SK-N-SH (cell line): Measurements from ENCODE around the gene FYN. TPM values are rescaled to one million over a fixed set of nuclear protein-coding genes. Genes with fewer than 3 reads are reported as not detected.

Experiments used
- CTCF ChIA-PET: fragments of 300-600, 350-600 bp; formaldehyde crosslinking; extraction: SDS; loops from one replicate; lab custom pipeline; 2021; lab: Yijun Ruan, JAX
- POLR2A ChIA-PET: fragments of 350-600 bp; sonication (Branson Sonifier 250); formaldehyde crosslinking; extraction: SDS; loops from one replicate; lab custom pipeline; 2020; ENCODE audit warnings: antibody characterized with exemption, inconsistent platforms; lab: Yijun Ruan, JAX
- DNase-seq: peaks from one replicate; pipeline ENCODE4 v3.0.0; 2012
- H2AFZ ChIP-seq: fragments of 200-600 bp; sonication (generic); 2 replicates; pipeline ENCODE4 v1.8.1; 2016; ENCODE audit warnings: antibody characterized with exemption, mild to moderate bottlenecking, low read depth
- H3F3A ChIP-seq: fragments of 200-600 bp; sonication (generic); replicated peaks from 2 replicates; pipeline ENCODE3; 2016; ENCODE audit warnings: antibody characterized with exemption, mild to moderate bottlenecking; ENCODE audit not compliant: insufficient read depth
- H3K27ac ChIP-seq, 2 experiments: fragments of 200-500 bp in 1 of 2; fragments of 200-600 bp in 1 of 2; sonication (Bioruptor generic) in 1 of 2; sonication (generic), shearing (Covaris generic) in 1 of 2; 2 replicates each; pipeline versions ENCODE4 v1.5.1 to v1.6.1; 2014 to 2016; ENCODE audit warnings: low read depth in 2 of 2, inconsistent platforms in 1 of 2, low read length in 1 of 2, mild to moderate bottlenecking in 1 of 2, mixed read lengths in 1 of 2
- H3K27me3 ChIP-seq: fragments of 200-600 bp; sonication (generic), shearing (Covaris generic); 2 replicates; pipeline ENCODE4 v1.6.1; 2016; ENCODE audit warnings: mixed run types; ENCODE audit not compliant: insufficient read depth
- H3K36me3 ChIP-seq, 2 experiments: fragments of 200-500 bp in 1 of 2; fragments of 200-600 bp in 1 of 2; sonication (Bioruptor generic) in 1 of 2; sonication (generic) in 1 of 2; replicated peaks in 1 of 2; 2 replicates each; pipeline versions ENCODE3 to v1.5.1; 2014 to 2016; ENCODE audit warnings: low read length in 1 of 2, mild to moderate bottlenecking in 1 of 2; ENCODE audit not compliant: insufficient read depth in 2 of 2, control insufficient read depth in 1 of 2
- H3K4me1 ChIP-seq, 2 experiments: fragments of 200-500 bp in 1 of 2; fragments of 200-600 bp in 1 of 2; sonication (Bioruptor generic) in 1 of 2; sonication (generic), shearing (Covaris generic) in 1 of 2; 2 replicates each; pipeline versions ENCODE4 v1.5.1 to v1.6.1; 2014 to 2016; ENCODE audit warnings: low read depth in 1 of 2, low read length in 1 of 2, mixed run types in 1 of 2; ENCODE audit not compliant: insufficient read depth in 2 of 2, control insufficient read depth in 1 of 2
- H3K4me2 ChIP-seq: fragments of 200-600 bp; sonication (generic), shearing (Covaris generic); 2 replicates; pipeline ENCODE4 v1.6.1; 2017; ENCODE audit warnings: mixed run types
- H3K4me3 ChIP-seq, 2 experiments: fragments of 200-500 bp in 1 of 2; fragments of 200-600 bp in 1 of 2; sonication (Bioruptor generic) in 1 of 2; sonication (generic), shearing (Covaris generic) in 1 of 2; 2 replicates each; pipeline versions ENCODE4 v1.5.1 to v1.8.1; 2014 to 2016; ENCODE audit warnings: low read depth in 2 of 2, inconsistent platforms in 1 of 2, low read length in 1 of 2, mild to moderate bottlenecking in 1 of 2, mixed read lengths in 1 of 2, moderate library complexity in 1 of 2
- H3K79me2 ChIP-seq: fragments of 200-600 bp; sonication (generic); 2 replicates; pipeline ENCODE4 v1.8.1; 2017; ENCODE audit warnings: mild to moderate bottlenecking; ENCODE audit not compliant: insufficient read depth
- H3K9ac ChIP-seq: fragments of 200-600 bp; sonication (generic); 2 replicates; pipeline ENCODE4 v1.6.1; 2017; ENCODE audit warnings: mixed run types
- H3K9me2 ChIP-seq: fragments of 200-600 bp; sonication (generic); 2 replicates; pipeline ENCODE4 v1.6.1; 2017; ENCODE audit warnings: mixed run types
- H3K9me3 ChIP-seq: fragments of 200-600 bp; sonication (generic); 2 replicates; pipeline ENCODE4 v1.6.1; 2017; ENCODE audit warnings: mixed run types, mild to moderate bottlenecking, moderate library complexity
- H4K20me1 ChIP-seq: fragments of 200-600 bp; sonication (generic); 2 replicates; pipeline ENCODE4 v1.6.1; 2017; ENCODE audit warnings: mild to moderate bottlenecking, mixed run types; ENCODE audit not compliant: insufficient read depth
- CTCF ChIP-seq: fragments of 200-600 bp; sonication (generic); IDR thresholded peaks from 2 replicates; pipeline ENCODE4 v1.6.1; 2017; ENCODE audit warnings: antibody characterized with exemption, mild to moderate bottlenecking, moderate library complexity
- EZH2phosphoT487 ChIP-seq: fragments of 200-600 bp; sonication (generic); IDR thresholded peaks from 2 replicates; pipeline ENCODE4 v1.6.1; 2017; ENCODE audit warnings: low read depth, mixed run types, mild to moderate bottlenecking, antibody characterized with exemption, moderate library complexity, borderline replicate concordance
- JUND ChIP-seq: IDR thresholded peaks from 2 replicates; pipeline ENCODE4 v1.4.0; 2012
- NFIC ChIP-seq: IDR thresholded peaks from 2 replicates; pipeline ENCODE4 v1.4.0; 2012; ENCODE audit warnings: borderline replicate concordance
- POLR2AphosphoS5 ChIP-seq: IDR thresholded peaks from 2 replicates; pipeline ENCODE4 v1.6.1; 2012; ENCODE audit warnings: low read depth, low read length
- RAD21 ChIP-seq: IDR thresholded peaks from 2 replicates; pipeline ENCODE4 v1.6.1; 2012; ENCODE audit warnings: mild to moderate bottlenecking, low read length
- RFX5 ChIP-seq: IDR thresholded peaks from 2 replicates; pipeline ENCODE4 v1.6.1; 2012; ENCODE audit warnings: mild to moderate bottlenecking, improper control_type of control experiment, low read length
- SMC3 ChIP-seq: IDR thresholded peaks from 2 replicates; pipeline ENCODE4 v1.6.1; 2012; ENCODE audit warnings: low read depth, low read length, improper control_type of control experiment
- TCF12 ChIP-seq: IDR thresholded peaks from 2 replicates; pipeline ENCODE4 v1.4.0; 2012
- WGBS: methylation state at CpG from one replicate; pipeline ENCODE4 v1.1.6; 2017; ENCODE audit warnings: low lambda C conversion rate; 5-methylcytosine and 5-hydroxymethylcytosine counted together
- polyA plus RNA-seq, 3 experiments: library from polyadenylated mRNA; depleted of rRNA; stranded (reverse); fragments of >200 nt; gene quantifications; 2 replicates each; pipeline ENCODE4 v1.2.3, GENCODE V29; 2012
- TF ChIP-seq, protein P1 (sequence below): IDR thresholded peaks from 2 replicates; pipeline ENCODE4 v1.4.0; 2012; ENCODE audit warnings: low read depth, borderline replicate concordance
- TF ChIP-seq, protein P2 (sequence below): IDR thresholded peaks from 2 replicates; pipeline ENCODE4 v1.4.0; 2012; ENCODE audit warnings: low read depth, borderline replicate concordance
- TF ChIP-seq, protein P3 (sequence below): fragments of 150-350 bp; IDR thresholded peaks from 2 replicates; pipeline ENCODE4 v1.6.1; 2016; ENCODE audit warnings: mild to moderate bottlenecking, low read depth, low read length

The FYN gene
- polyA plus RNA-seq, 1 of the 3 experiments (the other 2 are of a cell fraction), result 31.0 TPM

- DNase-seq, result no peak
- no peak overlapping the region for H3K4me3 ChIP-seq
- TF ChIP-seq, protein P1, sequence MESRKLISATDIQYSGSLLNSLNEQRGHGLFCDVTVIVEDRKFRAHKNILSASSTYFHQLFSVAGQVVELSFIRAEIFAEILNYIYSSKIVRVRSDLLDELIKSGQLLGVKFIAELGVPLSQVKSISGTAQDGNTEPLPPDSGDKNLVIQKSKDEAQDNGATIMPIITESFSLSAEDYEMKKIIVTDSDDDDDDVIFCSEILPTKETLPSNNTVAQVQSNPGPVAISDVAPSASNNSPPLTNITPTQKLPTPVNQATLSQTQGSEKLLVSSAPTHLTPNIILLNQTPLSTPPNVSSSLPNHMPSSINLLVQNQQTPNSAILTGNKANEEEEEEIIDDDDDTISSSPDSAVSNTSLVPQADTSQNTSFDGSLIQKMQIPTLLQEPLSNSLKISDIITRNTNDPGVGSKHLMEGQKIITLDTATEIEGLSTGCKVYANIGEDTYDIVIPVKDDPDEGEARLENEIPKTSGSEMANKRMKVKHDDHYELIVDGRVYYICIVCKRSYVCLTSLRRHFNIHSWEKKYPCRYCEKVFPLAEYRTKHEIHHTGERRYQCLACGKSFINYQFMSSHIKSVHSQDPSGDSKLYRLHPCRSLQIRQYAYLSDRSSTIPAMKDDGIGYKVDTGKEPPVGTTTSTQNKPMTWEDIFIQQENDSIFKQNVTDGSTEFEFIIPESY, result no peak
- TF ChIP-seq EZH2phosphoT487 (no peak), SMC3 (no peak), CTCF (no peak), JUND (no peak), RFX5 (no peak), POLR2AphosphoS5 (no peak), RAD21 (no peak), TCF12 (no peak), NFIC (no peak)
- TF ChIP-seq, protein P2, sequence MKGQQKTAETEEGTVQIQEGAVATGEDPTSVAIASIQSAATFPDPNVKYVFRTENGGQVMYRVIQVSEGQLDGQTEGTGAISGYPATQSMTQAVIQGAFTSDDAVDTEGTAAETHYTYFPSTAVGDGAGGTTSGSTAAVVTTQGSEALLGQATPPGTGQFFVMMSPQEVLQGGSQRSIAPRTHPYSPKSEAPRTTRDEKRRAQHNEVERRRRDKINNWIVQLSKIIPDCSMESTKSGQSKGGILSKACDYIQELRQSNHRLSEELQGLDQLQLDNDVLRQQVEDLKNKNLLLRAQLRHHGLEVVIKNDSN, result no peak
- TF ChIP-seq, protein P3, sequence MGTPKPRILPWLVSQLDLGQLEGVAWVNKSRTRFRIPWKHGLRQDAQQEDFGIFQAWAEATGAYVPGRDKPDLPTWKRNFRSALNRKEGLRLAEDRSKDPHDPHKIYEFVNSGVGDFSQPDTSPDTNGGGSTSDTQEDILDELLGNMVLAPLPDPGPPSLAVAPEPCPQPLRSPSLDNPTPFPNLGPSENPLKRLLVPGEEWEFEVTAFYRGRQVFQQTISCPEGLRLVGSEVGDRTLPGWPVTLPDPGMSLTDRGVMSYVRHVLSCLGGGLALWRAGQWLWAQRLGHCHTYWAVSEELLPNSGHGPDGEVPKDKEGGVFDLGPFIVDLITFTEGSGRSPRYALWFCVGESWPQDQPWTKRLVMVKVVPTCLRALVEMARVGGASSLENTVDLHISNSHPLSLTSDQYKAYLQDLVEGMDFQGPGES, result no peak
- peaks cover 0 to 13% of the 10 kb centered on the region in 2 experiments; a peak in 2 of 4 replicates for H3K4me1 ChIP-seq
- no peaks in the 10 kb centered on the region for H3K9me3 ChIP-seq
- H3K36me3 ChIP-seq, result no peaks in the 10 kb centered on the region
- WGBS, result 89% methylated on average over 3 of the region's 3 CpGs
- H3K79me2 ChIP-seq, result peaks cover 49% of the 10 kb centered on the region
- H3K9ac ChIP-seq, result no peak overlapping the region
- ChIA-PET CTCF (interaction anchor here (0.7 to 1.4 kb wide), 2 partner anchors 9 to 15 kb away, joined by 3 read pairs; partner anchors contain the start of gene FYN), POLR2A (no interaction called here)
- no peak overlapping the region for H3K4me2 ChIP-seq
- H3F3A ChIP-seq, result no peaks in the 10 kb centered on the region
- no peak overlapping the region for H3K27ac ChIP-seq
- peaks cover 11% of the 10 kb centered on the region; the same call in 1 of the 2 replicates for H4K20me1 ChIP-seq
- no peaks in the 10 kb centered on the region for H3K27me3 ChIP-seq
- no peak overlapping the region for H2AFZ ChIP-seq
- H3K9me2 ChIP-seq, result no peaks in the 10 kb centered on the region
Observed at GRCh38 chr6:111858347-111858746, 14.9 kb downstream of the FYN start.
